ENCODE results near the gene HCN2. TPM values are rescaled to one million over a fixed set of nuclear protein-coding genes. Genes with fewer than 3 reads are reported as not detected.

Gene HCN2
- total and polyA plus RNA-seq, 8 donors, result 0.06 to 0.50 (median 0.17) TPM

GRCh38 chr19:656751-657559 lies 67.3 kb downstream of the HCN2 start:
- Histone ChIP-seq H3K4me3 (no peak overlapping the region), H3K9me3 (no peaks in the 10 kb centered on the region), H3K4me1 (peaks cover 21 to 44% of the 10 kb centered on the region in 2 donors), H3K27ac (no peak overlapping the region), H3K27me3 (no peaks in the 10 kb centered on the region), H3K36me3 (peaks cover 0 to 59% of the 10 kb centered on the region in 2 donors)
- ATAC-seq (no peak), DNase-seq (no peak)
- no peak for TF ChIP-seq CTCF (IDR thresholded peaks at IDR 0.05)
- intact Hi-C loops (cut with DNase I), result no loop called here

- intact Hi-C loops (cut with DNase I), result no loop called here
- Histone ChIP-seq H3K27me3 (no peaks in the 10 kb centered on the region), H3K9me3 (no peaks in the 10 kb centered on the region), H3K36me3 (peaks cover 0 to 53% of the 10 kb centered on the region in 2 donors), H3K4me3 (no peak overlapping the region), H3K27ac (no peak overlapping the region), H3K4me1 (peaks cover 21 to 50% of the 10 kb centered on the region in 2 donors)
- ATAC-seq, result no peak
- no peak for TF ChIP-seq CTCF (IDR thresholded peaks at IDR 0.05)
- DNase-seq, result no peak
Observed at GRCh38 chr19:657611-658010, 67.9 kb downstream of the HCN2 start.

GRCh38 chr19:658059-658839 lies 68.6 kb downstream of the HCN2 start:
- H3K27ac ChIP-seq, result no peak overlapping the region
- DNase-seq, result no peak
- intact Hi-C loops (cut with DNase I), result no loop called here
- H3K9me3 ChIP-seq, result no peaks in the 10 kb centered on the region
- no peak overlapping the region for H3K4me3 ChIP-seq
- ATAC-seq, result no peak
- H3K36me3 ChIP-seq, result peaks cover 0 to 46% of the 10 kb centered on the region in 2 donors
- no peaks in the 10 kb centered on the region for H3K27me3 ChIP-seq
- no peak for TF ChIP-seq CTCF (IDR thresholded peaks at IDR 0.05)
- H3K4me1 ChIP-seq, result peaks cover 21 to 50% of the 10 kb centered on the region in 2 donors

- no peaks in the 10 kb centered on the region for H3K27me3 ChIP-seq
- intact Hi-C loops (cut with DNase I), result no loop called here
- TF ChIP-seq CTCF (IDR thresholded peaks at IDR 0.05), result no peak
- ATAC-seq, result no peak
- no peaks in the 10 kb centered on the region for H3K9me3 ChIP-seq
- no peak overlapping the region for H3K4me3 ChIP-seq
- peak overlapping the region in 1 of 2 donors; percentile 48 for H3K27ac ChIP-seq
- H3K36me3 ChIP-seq, result peaks cover 0 to 37% of the 10 kb centered on the region in 2 donors
- no peak for DNase-seq
- H3K4me1 ChIP-seq, result peaks cover 28 to 59% of the 10 kb centered on the region in 2 donors
Observed at GRCh38 chr19:658916-659839, 69.5 kb downstream of the HCN2 start.

Data from left lung (tissue), 10 donors.